Breast epithelium (tissue), 4 donors: ENCODE measurements around the gene GRIN2B. TPM values are rescaled to one million over a fixed set of nuclear protein-coding genes. Genes with fewer than 3 reads are reported as not detected.

ENCODE experiments used
- DNase-seq, 2 donors: peaks; one replicate each; pipeline ENCODE4 v3.0.0-alpha.2; 2019; ENCODE audit warnings: low spot score in 2 of 2
- H3K27ac ChIP-seq, 2 donors: fragments of 200-600 bp; sonication (generic) in 1 of 2; one replicate each; pipeline ENCODE4 v1.5.1; 2016 to 2019; ENCODE audit warnings: mild to moderate bottlenecking in 1 of 2
- H3K27me3 ChIP-seq, 2 donors: fragments of 200-600 bp; sonication (generic) in 1 of 2; one replicate each; pipeline versions ENCODE4 v1.5.1 to v1.6.0; 2017 to 2019; ENCODE audit warnings: control low read depth in 1 of 2, mild to moderate bottlenecking in 1 of 2
- H3K36me3 ChIP-seq: fragments of 200-600 bp; one replicate; pipeline ENCODE4 v1.5.1; 2019
- H3K4me1 ChIP-seq, 2 donors: fragments of 200-600 bp; sonication (generic); one replicate each; pipeline ENCODE4 v1.5.1; 2016 to 2019; ENCODE audit warnings: control low read depth in 1 of 2
- H3K4me3 ChIP-seq, 3 donors: fragments of 200-600 bp; sonication (generic); 1 replicate in 2 of 3; 2 replicates in 1 of 3; pipeline ENCODE4 v1.5.1; 2016 to 2019; ENCODE audit warnings: mild to moderate bottlenecking in 3 of 3, moderate library complexity in 2 of 3
- H3K9me3 ChIP-seq, 2 donors: fragments of 200-600 bp; sonication (generic) in 1 of 2; one replicate each; pipeline ENCODE4 v1.5.1; 2016 to 2019; ENCODE audit warnings: control low read depth in 1 of 2
- POLR2A ChIP-seq: fragments of 450-650 bp; IDR thresholded peaks from one replicate; pipeline ENCODE4 v1.6.1; 2016; ENCODE audit warnings: antibody characterized with exemption, mild to moderate bottlenecking, moderate library complexity
- POLR2AphosphoS5 ChIP-seq, 3 donors: sonication (generic); formaldehyde crosslinking; IDR thresholded peaks; one replicate each; pipeline ENCODE4 v1.6.1; 2017; ENCODE audit warnings: antibody characterized with exemption in 3 of 3
- intact Hi-C: fragments of 100-400 bp; cut with DNase I; formaldehyde crosslinking; loops from one replicate; pipeline ENCODE4 v1.15.1; 2023; ENCODE audit warnings: low total_unique reads
- total RNA-seq, 3 donors: library from RNA; depleted of rRNA; stranded (reverse); fragments of >200 nt; gene quantifications; one replicate each; pipeline ENCODE4 v1.1.0, GENCODE V29; 2016
- TF ChIP-seq, protein P1 (sequence below), 3 donors: fragments of 450-650 bp; IDR thresholded peaks; one replicate each; pipeline ENCODE4 v1.5.1; 2016 to 2017; ENCODE audit warnings: antibody characterized with exemption in 3 of 3, mild to moderate bottlenecking in 3 of 3, moderate library complexity in 3 of 3

GRIN2B gene
- total RNA-seq, 3 donors from 2014 or later: 0.16 to 3.3 (median 0.59) TPM

DNA sequence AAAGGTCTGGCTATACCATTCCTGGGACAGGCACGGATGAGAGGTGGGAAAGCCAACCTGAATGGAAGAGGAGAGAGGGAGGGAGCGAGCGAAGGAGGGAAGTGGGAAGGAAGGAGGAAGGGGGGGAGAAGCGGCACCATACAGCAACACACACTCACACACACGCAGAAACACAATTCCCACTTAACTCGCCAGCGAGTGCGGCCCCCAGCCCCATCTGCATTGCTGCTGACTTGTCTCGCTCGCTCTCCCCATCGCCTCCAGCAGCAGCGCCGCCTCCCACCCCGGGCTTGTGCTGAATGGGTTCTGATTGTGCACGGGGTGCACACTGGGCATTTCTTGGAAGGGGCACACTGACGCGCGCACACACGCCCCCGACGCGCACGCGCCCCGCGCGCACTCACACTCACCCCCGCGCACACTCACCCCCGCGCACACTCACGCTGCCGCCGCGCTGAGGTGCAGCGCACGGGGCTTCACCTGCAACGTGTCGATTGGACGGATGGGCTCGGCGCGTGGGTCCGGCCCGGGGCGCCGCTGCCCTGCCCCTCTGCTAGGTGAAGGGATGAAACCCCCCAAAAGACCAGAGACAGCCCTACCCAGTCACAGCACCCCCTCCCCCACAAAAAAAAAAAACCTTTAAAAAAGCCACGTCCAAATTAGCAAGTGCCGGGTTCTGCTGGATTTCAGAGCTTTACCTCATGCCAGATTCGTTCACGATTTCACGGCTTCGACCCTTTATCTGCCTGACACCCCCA lies 685 bp downstream of the GRIN2B start:
- no peak for DNase-seq
- H3K4me3 ChIP-seq: peak overlapping the region; percentile 17 to 60 (median 38)
- no peaks in the 10 kb centered on the region for H3K9me3 ChIP-seq
- TF ChIP-seq, protein P1, sequence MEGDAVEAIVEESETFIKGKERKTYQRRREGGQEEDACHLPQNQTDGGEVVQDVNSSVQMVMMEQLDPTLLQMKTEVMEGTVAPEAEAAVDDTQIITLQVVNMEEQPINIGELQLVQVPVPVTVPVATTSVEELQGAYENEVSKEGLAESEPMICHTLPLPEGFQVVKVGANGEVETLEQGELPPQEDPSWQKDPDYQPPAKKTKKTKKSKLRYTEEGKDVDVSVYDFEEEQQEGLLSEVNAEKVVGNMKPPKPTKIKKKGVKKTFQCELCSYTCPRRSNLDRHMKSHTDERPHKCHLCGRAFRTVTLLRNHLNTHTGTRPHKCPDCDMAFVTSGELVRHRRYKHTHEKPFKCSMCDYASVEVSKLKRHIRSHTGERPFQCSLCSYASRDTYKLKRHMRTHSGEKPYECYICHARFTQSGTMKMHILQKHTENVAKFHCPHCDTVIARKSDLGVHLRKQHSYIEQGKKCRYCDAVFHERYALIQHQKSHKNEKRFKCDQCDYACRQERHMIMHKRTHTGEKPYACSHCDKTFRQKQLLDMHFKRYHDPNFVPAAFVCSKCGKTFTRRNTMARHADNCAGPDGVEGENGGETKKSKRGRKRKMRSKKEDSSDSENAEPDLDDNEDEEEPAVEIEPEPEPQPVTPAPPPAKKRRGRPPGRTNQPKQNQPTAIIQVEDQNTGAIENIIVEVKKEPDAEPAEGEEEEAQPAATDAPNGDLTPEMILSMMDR (IDR thresholded peaks at IDR 0.05): no peak
- TF ChIP-seq POLR2AphosphoS5 (IDR thresholded peaks at IDR 0.05) (no peak), POLR2A (no peak)
- H3K4me1 ChIP-seq: peaks cover 0 to 7% of the 10 kb centered on the region in 2 donors
- no peaks in the 10 kb centered on the region for H3K36me3 ChIP-seq
- intact Hi-C loops: no loop called here
- no peak overlapping the region for H3K27ac ChIP-seq
- peaks cover 0 to 64% of the 10 kb centered on the region in 2 donors for H3K27me3 ChIP-seq

DNA sequence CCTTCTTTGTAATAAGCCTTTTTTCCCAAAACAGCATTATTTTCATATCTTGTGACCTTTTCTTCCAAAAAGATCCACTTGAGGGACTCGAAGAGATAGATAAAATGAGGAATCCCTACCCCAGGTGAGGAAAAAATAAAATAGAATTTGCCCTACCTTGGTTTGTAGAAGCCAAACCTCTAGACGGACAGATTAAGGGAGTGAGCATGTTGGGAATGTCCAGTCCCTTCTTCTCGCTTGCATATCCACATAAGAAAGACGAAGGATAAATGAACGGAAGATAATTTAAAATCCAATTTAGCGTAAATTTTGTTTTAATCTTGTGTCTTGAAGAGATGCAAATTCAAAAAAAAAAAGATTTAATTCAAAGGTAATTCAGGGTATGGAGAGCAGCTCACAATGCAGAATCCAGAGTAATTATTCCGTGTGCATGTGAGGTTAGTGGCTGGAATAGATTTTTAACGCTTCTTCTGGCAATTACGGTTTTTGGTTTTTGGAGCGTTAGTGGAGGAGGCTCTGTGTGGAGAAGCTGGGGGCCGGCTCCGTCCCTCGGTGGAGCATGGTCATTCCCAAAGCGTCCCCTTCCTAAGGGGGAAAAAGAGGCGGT lies 1.5 kb downstream of the GRIN2B start:
- peak overlapping the region in 1 of 3 donors; percentile 60 for H3K4me3 ChIP-seq
- no peaks in the 10 kb centered on the region for H3K36me3 ChIP-seq
- H3K27me3 ChIP-seq: peaks cover 0 to 62% of the 10 kb centered on the region in 2 donors
- peaks cover 0 to 7% of the 10 kb centered on the region in 2 donors for H3K4me1 ChIP-seq
- DNase-seq: no peak
- H3K27ac ChIP-seq: no peak overlapping the region
- no peaks in the 10 kb centered on the region for H3K9me3 ChIP-seq
- TF ChIP-seq, protein P1 (IDR thresholded peaks at IDR 0.05): no peak
- TF ChIP-seq POLR2AphosphoS5 (IDR thresholded peaks at IDR 0.05) (no peak), POLR2A (no peak)
- intact Hi-C loops: no loop called here

DNA sequence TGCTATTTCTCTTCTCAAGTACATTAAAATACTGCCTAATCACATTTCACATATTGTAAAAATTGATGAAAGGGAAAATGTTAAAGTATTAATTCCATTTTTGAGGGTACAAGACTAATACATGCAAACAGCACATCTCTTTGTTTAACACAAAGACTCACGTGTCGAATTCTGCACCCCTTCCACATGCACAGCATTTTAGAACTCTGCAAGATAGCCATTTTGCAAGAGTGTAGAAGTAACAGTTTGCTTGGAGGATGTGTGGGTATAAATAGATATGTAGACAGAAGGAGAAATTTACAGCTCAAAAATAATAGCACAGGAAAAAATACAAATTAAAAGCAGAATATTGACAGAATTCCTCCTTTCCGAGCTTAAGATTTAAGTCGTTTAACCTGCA lies 2.5 kb downstream of the GRIN2B start:
- intact Hi-C loops: no loop called here
- H3K36me3 ChIP-seq: no peaks in the 10 kb centered on the region
- no peaks in the 10 kb centered on the region for H3K9me3 ChIP-seq
- no peak overlapping the region for H3K27ac ChIP-seq
- no peak overlapping the region for H3K4me3 ChIP-seq
- H3K27me3 ChIP-seq: peaks cover 0 to 53% of the 10 kb centered on the region in 2 donors
- peaks cover 0 to 7% of the 10 kb centered on the region in 2 donors for H3K4me1 ChIP-seq
- TF ChIP-seq, protein P1 (IDR thresholded peaks at IDR 0.05): no peak
- TF ChIP-seq POLR2AphosphoS5 (IDR thresholded peaks at IDR 0.05) (no peak), POLR2A (no peak)
- DNase-seq: no peak

DNA sequence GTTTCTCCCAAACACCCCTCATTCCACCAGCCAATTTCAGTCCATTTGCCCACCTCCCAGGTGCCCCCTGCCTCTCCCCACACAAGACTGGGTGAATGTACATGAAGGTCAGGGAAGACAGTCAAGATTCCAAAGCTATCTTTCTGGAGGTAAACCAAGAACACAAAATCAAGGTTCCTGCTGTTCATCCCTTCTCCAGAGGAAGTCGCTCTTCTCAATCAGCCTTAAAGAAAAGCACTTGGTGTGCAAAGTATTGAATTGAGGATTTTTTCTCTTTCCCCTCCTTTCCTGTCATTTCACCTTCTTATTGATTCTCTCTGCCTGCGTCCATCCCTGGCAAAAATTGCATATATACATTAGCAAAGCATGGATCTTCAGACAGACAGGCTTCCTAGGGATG lies 4.5 kb downstream of the GRIN2B start:
- intact Hi-C loops: no loop called here
- no peaks in the 10 kb centered on the region for H3K36me3 ChIP-seq
- H3K4me3 ChIP-seq: no peak overlapping the region
- H3K9me3 ChIP-seq: no peaks in the 10 kb centered on the region
- DNase-seq: no peak
- H3K4me1 ChIP-seq: peaks cover 0 to 7% of the 10 kb centered on the region in 2 donors
- no peak overlapping the region for H3K27ac ChIP-seq
- TF ChIP-seq POLR2A (no peak), POLR2AphosphoS5 (IDR thresholded peaks at IDR 0.05) (no peak)
- TF ChIP-seq, protein P1 (IDR thresholded peaks at IDR 0.05): no peak
- H3K27me3 ChIP-seq: peaks cover 0 to 33% of the 10 kb centered on the region in 2 donors

DNA sequence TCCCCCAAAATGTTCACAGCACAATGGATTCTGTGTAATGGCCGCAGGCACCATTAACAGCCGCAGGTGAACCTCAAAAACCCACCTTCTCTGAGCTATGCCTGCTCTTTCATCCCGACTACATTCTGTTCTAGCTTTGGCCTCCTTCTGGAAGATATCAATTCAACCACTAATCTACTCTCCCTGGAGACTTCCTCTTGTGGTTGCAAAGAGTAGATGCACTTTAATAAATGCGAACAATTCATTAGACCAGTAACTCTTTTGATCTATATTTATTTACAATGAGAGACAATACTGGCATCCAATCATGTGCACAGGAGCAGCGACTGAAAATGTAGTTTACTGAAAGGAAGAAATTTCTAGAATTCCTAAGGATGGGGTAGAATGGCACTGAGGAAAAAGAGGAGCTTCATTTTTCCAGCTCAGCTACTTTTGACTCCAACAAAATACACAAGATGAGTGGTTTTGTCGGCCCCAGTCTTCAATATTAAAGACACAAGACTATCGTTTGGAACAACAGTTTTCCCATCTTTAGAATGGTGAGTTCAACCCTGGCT lies 5.3 kb downstream of the GRIN2B start:
- Histone ChIP-seq H3K4me3 (no peak overlapping the region), H3K27ac (no peak overlapping the region), H3K4me1 (peaks cover 0 to 7% of the 10 kb centered on the region in 2 donors), H3K9me3 (no peaks in the 10 kb centered on the region), H3K27me3 (peaks cover 0 to 27% of the 10 kb centered on the region in 2 donors), H3K36me3 (no peaks in the 10 kb centered on the region)
- intact Hi-C loops: no loop called here
- no peak for DNase-seq
- TF ChIP-seq POLR2A: no peak
- TF ChIP-seq, protein P1 (IDR thresholded peaks at IDR 0.05): no peak
- TF ChIP-seq POLR2AphosphoS5 (IDR thresholded peaks at IDR 0.05): no peak
